Middle frontal gyrus (tissue), 1 donor: Measurements from ENCODE around the gene TANGO6.
"Not testable (repeated sequence)": the region's sequence is repeated elsewhere in the genome, so short reads cannot be mapped to it uniquely, and the experiment has no call there.

Experiments
- DNase-seq: peaks from one replicate; pipeline ENCODE4 v3.0.0-alpha.2; 2015; ENCODE audit warnings: low spot score; ENCODE audit errors: extremely low spot score

TANGO6 gene

GRCh38 chr16:68843482-68844210 lies at the start of gene TANGO6:
Gene TANGO6 (plus strand): TSS chr16:68843531. CDS start chr16:68843618, 87 bp downstream.
- peak; percentile 58 for DNase-seq

GRCh38 chr16:68798398-68798797 lies 44.9 kb upstream of the TANGO6 start:
- DNase-seq = no peak

GRCh38 chr16:68800257-68800875 lies 43.0 kb upstream of the TANGO6 start:
- DNase-seq = peak; percentile 64

- no peak for DNase-seq
Measured at GRCh38 chr16:68802190-68802589, 41.1 kb upstream of the TANGO6 start.

- DNase-seq = no peak
Measured at GRCh38 chr16:68806422-68806821, 36.9 kb upstream of the TANGO6 start.

GRCh38 chr16:68806981-68807380 lies 36.4 kb upstream of the TANGO6 start:
- no peak for DNase-seq

GRCh38 chr16:68814516-68814915 lies 28.8 kb upstream of the TANGO6 start:
- DNase-seq = no peak

- DNase-seq = no peak
Measured at GRCh38 chr16:68823401-68824135, 19.8 kb upstream of the TANGO6 start.

GRCh38 chr16:68825427-68825826 lies 17.9 kb upstream of the TANGO6 start:
- no peak for DNase-seq

GRCh38 chr16:68826652-68827051 lies 16.7 kb upstream of the TANGO6 start:
- no peak for DNase-seq

GRCh38 chr16:68833251-68833650 lies 10.1 kb upstream of the TANGO6 start:
- DNase-seq = no peak

- no peak for DNase-seq
Measured at GRCh38 chr16:68834550-68834949, 8.8 kb upstream of the TANGO6 start.

- no peak for DNase-seq
Measured at GRCh38 chr16:68835970-68836369, 7.4 kb upstream of the TANGO6 start.

GRCh38 chr16:68839831-68840230 lies 3.5 kb upstream of the TANGO6 start:
- DNase-seq = no peak

- DNase-seq = not testable (repeated sequence)
Measured at GRCh38 chr16:68842964-68843481, 308 bp upstream of the TANGO6 start.

GRCh38 chr16:68844211-68844564 lies 857 bp downstream of the TANGO6 start:
- no peak for DNase-seq

- no peak for DNase-seq
Measured at GRCh38 chr16:68848786-68849185, 5.5 kb downstream of the TANGO6 start.

GRCh38 chr16:68850481-68850880 lies 7.2 kb downstream of the TANGO6 start:
- DNase-seq = no peak

GRCh38 chr16:68851601-68852000 lies 8.3 kb downstream of the TANGO6 start:
- no peak for DNase-seq

- DNase-seq = no peak
Measured at GRCh38 chr16:68857479-68857878, 14.1 kb downstream of the TANGO6 start.

GRCh38 chr16:68859828-68860227 lies 16.5 kb downstream of the TANGO6 start:
- DNase-seq = no peak
